GM18517 (cell line): ENCODE results near the gene GSDMA.
"Not testable (repeated sequence)": the region's sequence is repeated elsewhere in the genome, so short reads cannot be mapped to it uniquely, and the experiment has no call there.

Experiments used
- ATAC-seq: cut with Tn5 transposase; IDR thresholded peaks from one replicate; pipeline ENCODE4 v1.9.1; 2021; ENCODE audit warnings: mild to moderate bottlenecking, moderate library complexity; ENCODE audit not compliant: unreplicated experiment

The GSDMA gene

GRCh38 chr17:39994448-39994847 is 31.6 kb downstream of the GSDMA start:
- ATAC-seq: no peak

- no peak for ATAC-seq
These were observed 32.6 kb downstream of the GSDMA start for GRCh38 chr17:39995438-39995837.

- no peak for ATAC-seq
These were observed 33.4 kb downstream of the GSDMA start for GRCh38 chr17:39996162-39996561.

- ATAC-seq: no peak
These were observed 34.0 kb downstream of the GSDMA start for GRCh38 chr17:39996800-39997199.

GRCh38 chr17:39997543-39997942 is 34.7 kb downstream of the GSDMA start:
- no peak for ATAC-seq

GRCh38 chr17:39999067-39999466 is 36.3 kb downstream of the GSDMA start:
- ATAC-seq: no peak

- no peak for ATAC-seq
These were observed 37.4 kb downstream of the GSDMA start for GRCh38 chr17:40000161-40000560.

GRCh38 chr17:40001335-40001734 is 38.5 kb downstream of the GSDMA start:
- ATAC-seq: not testable (repeated sequence)

- ATAC-seq: no peak
These were observed 41.3 kb downstream of the GSDMA start for GRCh38 chr17:40004072-40004471.

GRCh38 chr17:40004712-40005111 is 41.9 kb downstream of the GSDMA start:
- ATAC-seq: no peak

GRCh38 chr17:40005520-40005919 is 42.7 kb downstream of the GSDMA start:
- ATAC-seq: no peak

- ATAC-seq: not testable (repeated sequence)
These were observed 48.2 kb downstream of the GSDMA start for GRCh38 chr17:40010946-40011500.

GRCh38 chr17:40012017-40012647 is 49.3 kb downstream of the GSDMA start:
- ATAC-seq: not testable (repeated sequence)

GRCh38 chr17:40014375-40014980 is 51.7 kb downstream of the GSDMA start:
- no peak for ATAC-seq

GRCh38 chr17:40015005-40015997 is 52.5 kb downstream of the GSDMA start, which contains the start of gene CSF3:
CSF3 (plus strand) TSS chr17:40015440; CDS start chr17:40015475, 35 bp downstream.
- ATAC-seq: no peak

- ATAC-seq: no peak
These were observed 53.5 kb downstream of the GSDMA start for GRCh38 chr17:40015998-40016985.

- no peak for ATAC-seq
These were observed 54.7 kb downstream of the GSDMA start for GRCh38 chr17:40017422-40018080.

GRCh38 chr17:40018211-40019121 is 55.7 kb downstream of the GSDMA start:
- ATAC-seq: no peak
